Measurements from ENCODE around the gene CNPY1.

CNPY1 gene

GRCh38 chr7:155489862-155490696 lies 56.3 kb downstream of the CNPY1 start:
- no peak for DNase-seq (ENCODE audit: low read depth in 2 of 2)

DNA sequence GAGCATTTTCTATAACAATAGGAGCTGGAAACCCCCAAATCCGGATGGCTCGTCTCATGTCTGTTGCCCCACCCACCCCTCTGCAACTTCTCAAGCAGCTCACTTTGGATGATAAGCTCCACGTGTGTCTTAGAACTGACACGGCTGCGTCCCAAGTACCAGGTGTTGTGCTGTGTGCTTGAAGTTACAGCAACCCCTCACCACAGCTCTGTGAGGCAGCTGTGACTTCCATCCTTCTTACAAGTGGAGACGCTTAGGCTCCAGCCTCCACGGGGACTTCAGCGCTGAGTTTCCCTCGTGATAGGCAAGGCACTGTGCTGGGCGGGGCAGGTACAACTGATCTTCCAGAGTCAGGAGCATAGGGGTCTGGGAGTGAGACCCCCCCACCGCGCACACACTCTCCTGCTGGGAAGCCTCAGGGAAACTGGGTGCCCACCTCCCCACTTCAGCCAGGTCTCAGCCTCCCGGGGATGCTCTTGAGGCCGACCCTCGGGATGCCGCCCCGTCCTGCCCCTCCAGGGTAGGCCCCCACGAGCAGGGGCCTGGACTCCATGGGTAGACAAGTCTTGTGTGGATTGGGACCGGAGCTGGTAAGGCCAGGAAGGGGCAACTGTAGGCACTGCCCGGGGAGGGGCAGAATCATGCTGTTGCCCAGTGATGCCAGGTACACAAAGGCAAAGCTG lies 57.1 kb downstream of the CNPY1 start:
- DNase-seq (ENCODE audit: low read depth in 2 of 2), result no peak

- DNase-seq (ENCODE audit: low read depth in 2 of 2), result no peak
Observed at GRCh38 chr7:155488483-155489127, 57.8 kb downstream of the CNPY1 start.

DNA sequence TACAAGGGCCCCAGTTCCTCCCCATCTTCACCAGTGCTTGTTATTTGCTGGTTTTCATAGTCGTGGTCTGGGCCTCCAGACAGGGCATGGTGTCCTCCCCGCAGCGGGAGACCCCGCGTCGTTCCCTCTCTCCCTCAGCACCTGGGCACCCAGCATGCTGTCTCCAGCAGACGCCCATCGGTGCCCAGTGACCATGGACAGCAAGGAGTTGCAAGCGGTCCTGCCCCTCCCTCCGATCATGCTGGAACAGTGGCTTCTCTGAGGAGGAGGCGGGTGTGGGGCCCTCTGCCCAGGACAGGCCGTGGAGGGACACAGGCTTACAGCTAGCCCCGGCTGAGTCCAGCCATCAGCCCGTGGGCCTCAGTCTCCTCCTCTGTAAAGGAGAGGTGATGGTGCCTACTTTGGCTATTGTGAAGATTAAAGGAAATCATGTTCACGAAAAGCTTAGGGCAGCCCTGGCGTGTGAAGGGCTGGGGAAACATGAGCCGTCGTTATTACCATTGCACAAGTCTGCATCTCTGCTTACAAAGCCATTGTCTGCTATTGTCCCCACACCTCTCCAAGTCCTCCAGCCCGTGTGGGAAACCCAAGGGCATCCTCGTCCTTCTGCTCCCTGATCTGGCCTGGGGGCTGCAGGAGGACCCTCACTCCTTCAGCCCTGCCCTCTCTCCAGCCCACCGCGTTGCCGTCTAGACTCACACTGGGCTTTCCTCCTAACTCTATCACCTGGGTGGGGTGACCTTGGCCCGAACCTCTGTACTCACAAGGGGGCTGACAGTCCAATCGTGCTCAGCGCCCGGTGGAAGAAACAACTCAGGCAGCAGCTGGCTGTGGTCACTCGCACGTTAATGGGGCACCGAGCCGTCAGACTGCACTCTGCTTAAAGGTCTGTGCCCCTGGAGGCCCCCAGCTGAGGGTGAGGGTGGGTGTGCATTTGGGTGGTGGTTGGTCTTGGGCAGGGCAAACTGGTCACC lies 58.6 kb downstream of the CNPY1 start:
- no peak for DNase-seq (ENCODE audit: low read depth in 2 of 2)

DNA sequence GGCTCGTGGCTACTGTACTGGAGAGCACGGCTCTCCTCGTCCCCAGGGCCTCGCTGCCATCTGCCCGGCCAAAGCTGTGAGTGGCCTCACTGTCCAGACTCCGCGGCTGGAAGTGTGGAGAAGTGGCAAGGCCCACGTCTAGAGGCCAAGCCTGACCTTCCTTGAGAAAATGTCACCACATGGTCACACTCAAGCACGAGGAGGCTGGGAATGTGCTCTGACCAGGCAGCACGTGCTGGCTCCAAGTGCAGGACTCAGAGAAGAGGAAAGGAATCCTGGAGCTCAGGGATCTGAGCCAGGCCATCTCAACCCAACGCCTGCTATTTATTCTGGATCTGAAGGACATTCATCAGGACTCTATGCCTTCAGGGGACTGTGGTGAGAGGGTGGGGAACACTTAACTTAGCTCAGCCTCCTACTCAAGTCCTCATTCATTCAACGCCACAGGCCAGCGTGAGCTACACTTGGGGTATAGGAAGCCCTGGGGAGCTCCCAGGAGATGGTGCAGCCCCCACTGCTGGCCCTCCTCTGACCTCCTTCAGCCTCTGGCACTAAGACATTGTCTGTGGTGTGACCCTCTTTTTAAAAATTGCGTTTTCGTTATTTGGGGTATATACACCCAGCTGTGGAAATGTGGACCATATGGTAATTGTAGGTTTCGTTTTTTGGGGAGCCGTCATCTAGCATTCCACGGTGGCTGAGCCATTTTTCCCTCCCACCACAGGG lies 59.4 kb downstream of the CNPY1 start:
- DNase-seq (ENCODE audit: low read depth in 2 of 2), result no peak

GRCh38 chr7:155484483-155485399 lies 61.6 kb downstream of the CNPY1 start:
- DNase-seq (ENCODE audit: low read depth in 2 of 2), result no peak

- DNase-seq (ENCODE audit: low read depth in 2 of 2), result no peak
Observed at GRCh38 chr7:155483868-155484325, 62.5 kb downstream of the CNPY1 start.

- no peak for DNase-seq (ENCODE audit: low read depth in 2 of 2)
Observed at GRCh38 chr7:155483245-155483644, 63.1 kb downstream of the CNPY1 start.

GRCh38 chr7:155482511-155483183 lies 63.7 kb downstream of the CNPY1 start:
- DNase-seq (ENCODE audit: low read depth in 2 of 2), result no peak

DNA sequence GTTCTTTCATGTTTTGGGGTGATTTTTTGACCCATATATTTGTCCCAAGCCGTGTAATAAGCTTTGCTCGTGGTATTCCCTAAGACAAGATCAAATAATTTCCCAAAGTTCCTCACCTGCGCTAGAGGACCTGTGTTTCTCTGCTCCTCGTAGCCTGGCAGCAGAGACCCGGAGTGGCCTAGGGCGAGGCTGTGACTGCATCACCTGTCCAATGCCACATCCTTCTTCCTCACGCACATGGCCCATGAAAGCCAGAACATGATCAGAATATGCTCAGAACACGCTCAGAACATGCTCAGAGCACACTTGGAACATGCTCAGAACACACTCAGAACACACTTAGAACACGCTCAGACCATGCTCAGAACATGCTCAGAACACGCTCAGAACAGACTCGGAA lies 64.6 kb downstream of the CNPY1 start:
- no peak for DNase-seq (ENCODE audit: low read depth in 2 of 2)

DNA sequence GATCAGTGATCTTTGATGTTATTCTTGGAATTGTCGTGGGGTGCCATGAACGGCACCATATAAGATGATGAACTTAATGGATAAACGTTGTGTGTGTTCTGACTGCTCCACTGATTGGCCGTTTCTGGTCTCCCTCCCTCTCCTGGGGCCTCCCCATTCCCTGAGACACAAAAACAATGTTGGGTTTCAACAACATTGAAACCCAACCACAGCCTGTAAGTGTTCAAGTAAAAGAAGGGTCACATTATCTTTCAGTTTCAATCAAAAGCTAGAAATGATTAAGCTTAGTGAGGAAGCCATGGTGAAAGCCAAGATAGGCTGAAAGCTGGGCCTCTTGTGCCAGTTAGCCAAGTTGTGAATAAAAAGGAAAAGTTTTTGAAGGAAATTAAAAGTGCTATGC lies 68.9 kb downstream of the CNPY1 start:
- DNase-seq (ENCODE audit: low read depth in 2 of 2), result no peak

GRCh38 chr7:155471718-155472117 lies 74.6 kb downstream of the CNPY1 start:
- DNase-seq (ENCODE audit: low read depth in 2 of 2), result no peak

DNA sequence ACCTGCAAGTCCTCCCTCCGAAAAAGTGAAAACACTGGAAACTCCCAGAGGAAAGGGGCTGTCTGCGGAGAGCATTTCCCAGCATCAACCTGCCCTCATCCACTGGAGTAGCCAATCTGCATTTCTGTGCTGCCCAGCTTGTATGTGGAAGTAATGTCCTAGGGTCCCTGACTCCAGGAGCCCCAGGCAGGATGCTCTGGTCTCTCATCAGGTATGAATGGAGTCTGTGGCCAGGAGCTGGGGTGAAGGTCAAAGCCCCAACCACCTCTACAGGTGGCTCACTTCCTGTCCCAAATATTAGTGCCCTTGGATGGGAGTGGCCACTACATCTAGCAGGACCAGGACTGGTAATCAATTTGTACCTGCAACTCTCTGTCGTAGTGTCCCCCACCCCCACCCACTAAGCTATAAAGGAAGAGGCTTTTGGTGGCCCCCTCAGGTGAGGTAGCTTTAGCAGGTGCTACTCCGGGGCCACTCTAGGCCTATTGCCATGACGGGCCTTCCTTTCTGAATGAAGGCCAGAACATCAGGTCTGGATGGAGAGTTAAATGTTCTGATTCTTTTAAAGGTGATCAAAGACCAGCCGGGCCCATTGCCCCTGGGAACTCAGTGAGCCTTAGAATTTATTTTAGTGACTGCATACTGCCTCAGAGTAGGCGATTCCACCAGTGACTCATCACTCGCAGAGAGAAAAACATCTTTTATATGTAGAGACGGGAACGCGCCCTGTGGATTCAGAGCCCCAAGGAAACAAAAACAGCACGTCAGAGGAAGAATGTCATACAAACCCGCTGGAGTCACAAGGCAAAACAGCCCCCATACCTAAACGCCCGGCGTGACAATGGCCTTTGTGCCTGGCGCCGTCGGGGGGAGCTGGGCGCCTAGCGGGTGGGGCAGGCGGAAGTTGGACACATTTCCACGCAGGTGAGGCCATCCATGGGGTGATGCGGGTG lies 75.4 kb downstream of the CNPY1 start:
- DNase-seq (ENCODE audit: low read depth in 2 of 2), result no peak

GRCh38 chr7:155470186-155470487 lies 76.2 kb downstream of the CNPY1 start:
- DNase-seq (ENCODE audit: low read depth in 2 of 2), result no peak

- DNase-seq (ENCODE audit: low read depth in 2 of 2), result no peak
Observed at GRCh38 chr7:155469311-155470185, 76.8 kb downstream of the CNPY1 start.

GRCh38 chr7:155468785-155469148 lies 77.6 kb downstream of the CNPY1 start:
- DNase-seq (ENCODE audit: low read depth in 2 of 2), result no peak

Measured in stimulated activated CD8-positive, alpha-beta memory T cell treated with anti-CD3 and anti-CD28 coated beads, Interleukin-7, amount 100 ng/mL, for 4 hours (primary cell).